IMR-90 (cell line): ENCODE measurements around the gene PRKAG2.

ENCODE experiments used
- CHD1 ChIP-seq: IDR thresholded peaks from 2 replicates; pipeline ENCODE4 v1.6.1; 2012; ENCODE audit warnings: low read depth, low read length, improper control_type of control experiment
- CTCF ChIP-seq: conservative IDR thresholded peaks from 2 replicates; pipeline ENCODE4 v1.5.1; 2012; ENCODE audit warnings: mild to moderate bottlenecking, low read depth, low read length, improper control_type of control experiment
- FOS ChIP-seq: fragments of 150-350 bp; IDR thresholded peaks from 2 replicates; pipeline ENCODE4 v1.6.1; 2016; ENCODE audit warnings: low read depth, low read length
- MXI1 ChIP-seq: IDR thresholded peaks from 2 replicates; pipeline ENCODE4 v1.6.1; 2012; ENCODE audit warnings: low read depth, mild to moderate bottlenecking, low read length, moderate library complexity, borderline replicate concordance
- POLR2A ChIP-seq: IDR thresholded peaks from 2 replicates; pipeline ENCODE4 v1.6.1; 2012; ENCODE audit warnings: mild to moderate bottlenecking, low read depth, low read length
- RAD21 ChIP-seq: IDR thresholded peaks from 2 replicates; pipeline ENCODE4 v1.6.1; 2012; ENCODE audit warnings: low read length, improper control_type of control experiment

DNA sequence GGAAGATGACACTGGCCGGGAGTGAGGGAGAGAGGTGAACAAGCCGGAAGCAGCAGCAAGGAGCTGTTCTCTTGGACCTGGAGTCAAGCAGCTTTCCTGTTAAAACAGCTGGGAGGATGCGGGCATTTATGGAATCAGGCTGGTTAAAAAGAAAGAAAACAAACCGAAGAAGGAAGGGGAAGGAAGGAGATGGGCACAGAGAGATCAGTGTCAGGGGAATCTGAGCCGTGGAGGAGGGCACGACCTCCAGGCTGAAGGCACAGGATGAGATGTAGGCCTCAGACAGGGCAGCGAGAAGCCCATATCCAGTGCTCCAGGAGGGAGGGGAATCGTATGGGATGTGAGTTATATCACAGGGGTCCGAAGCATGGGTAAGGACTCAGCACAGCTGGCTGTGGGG lies 251.3 kb downstream of the PRKAG2 start:
- TF ChIP-seq CTCF, result no peak
- TF ChIP-seq MXI1, result no peak
- TF ChIP-seq POLR2A, result no peak
- no peak for TF ChIP-seq FOS
- TF ChIP-seq RAD21, result no peak
- no peak for TF ChIP-seq CHD1
